Lower lobe of right lung (tissue), 2 donors: Measurements from ENCODE around the gene PCGF2. TPM values are rescaled to one million over a fixed set of nuclear protein-coding genes. Genes with fewer than 3 reads are reported as not detected.

Experiments used
- ATAC-seq, 2 donors: fragments of 200-7000 bp; cut with Tn5 transposase; one replicate each; pipeline ENCODE4 v1.9.1; 2020 to 2022; ENCODE audit warnings: mild to moderate bottlenecking in 2 of 2, moderate library complexity in 2 of 2
- DNase-seq: peaks from one replicate; pipeline ENCODE4 v3.0.0-alpha.2; 2020
- H3K27ac ChIP-seq: fragments of 200-600 bp; one replicate; pipeline ENCODE4 v1.8.0; 2022
- H3K27me3 ChIP-seq: fragments of 200-600 bp; one replicate; pipeline ENCODE4 v1.8.0; 2022; ENCODE audit warnings: low read depth
- H3K36me3 ChIP-seq: fragments of 200-600 bp; one replicate; pipeline ENCODE4 v1.8.0; 2022; ENCODE audit warnings: mild to moderate bottlenecking
- H3K4me1 ChIP-seq: fragments of 200-600 bp; one replicate; pipeline ENCODE4 v1.8.0; 2022
- H3K4me3 ChIP-seq: fragments of 200-600 bp; one replicate; pipeline ENCODE4 v1.8.0; 2022; ENCODE audit warnings: mild to moderate bottlenecking
- H3K9me3 ChIP-seq: fragments of 200-600 bp; one replicate; pipeline ENCODE4 v1.8.0; 2022
- intact Hi-C: fragments of 100-400 bp; cut with DNase I; formaldehyde crosslinking; loops from one replicate; pipeline ENCODE4 v1.11.0; 2022
- total RNA-seq: library from RNA; stranded (reverse); fragmentation: NEBNext Ultra II Directional; extraction: Animal tissue kit (Norgen Biotek cat#: 25700); gene quantifications from one replicate; pipeline ENCODE4 v1.2.1, GENCODE V29; 2021
- TF ChIP-seq, protein P1 (sequence below): fragments of 200-600 bp; IDR thresholded peaks from one replicate; pipeline ENCODE4 v1.8.0; 2022; ENCODE audit warnings: antibody characterized with exemption, mild to moderate bottlenecking
- donor health status: DM: no; HTN: yes; CAD: no; lungs with severe emphysema.

Gene PCGF2
- total RNA-seq, 1 donor from 2014 or later = 53.5 TPM

DNA sequence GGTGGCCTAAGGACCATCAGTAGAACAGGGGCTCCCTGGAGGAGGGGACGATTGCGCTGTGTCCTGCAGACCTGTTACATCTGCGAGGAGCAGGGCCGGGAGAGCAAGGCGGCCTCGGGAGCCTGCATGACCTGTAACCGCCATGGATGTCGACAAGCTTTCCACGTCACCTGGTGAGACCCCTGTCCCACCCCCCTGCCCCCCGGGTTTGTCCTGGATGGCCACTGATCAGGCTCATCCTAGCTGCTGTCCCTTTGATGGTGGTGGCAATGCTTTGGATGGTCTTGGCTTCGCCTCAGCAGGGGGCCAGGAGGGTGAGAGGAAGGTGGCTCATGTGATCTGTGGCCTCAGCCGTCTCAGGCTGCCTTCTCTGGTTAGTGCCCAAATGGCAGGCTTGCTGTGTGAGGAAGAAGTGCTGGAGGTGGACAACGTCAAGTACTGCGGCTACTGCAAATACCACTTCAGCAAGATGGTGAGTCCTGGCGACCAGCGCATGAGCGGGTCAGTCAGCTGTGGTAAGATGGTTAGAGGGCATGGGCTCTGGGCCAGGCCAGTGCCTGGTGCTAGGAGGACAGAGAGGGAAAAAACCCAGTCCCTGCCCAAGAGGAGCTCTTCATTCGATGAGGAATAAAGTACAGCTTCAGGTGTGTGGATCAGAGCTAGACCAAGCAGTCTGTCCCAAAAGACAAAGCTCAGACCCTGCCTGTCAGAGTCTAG, 38.9 kb downstream of the PCGF2 start:
- H3K27me3 ChIP-seq = no peaks in the 10 kb centered on the region
- H3K9me3 ChIP-seq = no peaks in the 10 kb centered on the region
- TF ChIP-seq, protein P1, sequence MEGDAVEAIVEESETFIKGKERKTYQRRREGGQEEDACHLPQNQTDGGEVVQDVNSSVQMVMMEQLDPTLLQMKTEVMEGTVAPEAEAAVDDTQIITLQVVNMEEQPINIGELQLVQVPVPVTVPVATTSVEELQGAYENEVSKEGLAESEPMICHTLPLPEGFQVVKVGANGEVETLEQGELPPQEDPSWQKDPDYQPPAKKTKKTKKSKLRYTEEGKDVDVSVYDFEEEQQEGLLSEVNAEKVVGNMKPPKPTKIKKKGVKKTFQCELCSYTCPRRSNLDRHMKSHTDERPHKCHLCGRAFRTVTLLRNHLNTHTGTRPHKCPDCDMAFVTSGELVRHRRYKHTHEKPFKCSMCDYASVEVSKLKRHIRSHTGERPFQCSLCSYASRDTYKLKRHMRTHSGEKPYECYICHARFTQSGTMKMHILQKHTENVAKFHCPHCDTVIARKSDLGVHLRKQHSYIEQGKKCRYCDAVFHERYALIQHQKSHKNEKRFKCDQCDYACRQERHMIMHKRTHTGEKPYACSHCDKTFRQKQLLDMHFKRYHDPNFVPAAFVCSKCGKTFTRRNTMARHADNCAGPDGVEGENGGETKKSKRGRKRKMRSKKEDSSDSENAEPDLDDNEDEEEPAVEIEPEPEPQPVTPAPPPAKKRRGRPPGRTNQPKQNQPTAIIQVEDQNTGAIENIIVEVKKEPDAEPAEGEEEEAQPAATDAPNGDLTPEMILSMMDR = no peak
- DNase-seq (no peak), ATAC-seq (no peak)
- H3K4me3 ChIP-seq = no peak overlapping the region
- peaks cover 32% of the 10 kb centered on the region for H3K4me1 ChIP-seq
- intact Hi-C loops = no loop called here
- no peak overlapping the region for H3K27ac ChIP-seq
- peaks cover 70% of the 10 kb centered on the region for H3K36me3 ChIP-seq

DNA sequence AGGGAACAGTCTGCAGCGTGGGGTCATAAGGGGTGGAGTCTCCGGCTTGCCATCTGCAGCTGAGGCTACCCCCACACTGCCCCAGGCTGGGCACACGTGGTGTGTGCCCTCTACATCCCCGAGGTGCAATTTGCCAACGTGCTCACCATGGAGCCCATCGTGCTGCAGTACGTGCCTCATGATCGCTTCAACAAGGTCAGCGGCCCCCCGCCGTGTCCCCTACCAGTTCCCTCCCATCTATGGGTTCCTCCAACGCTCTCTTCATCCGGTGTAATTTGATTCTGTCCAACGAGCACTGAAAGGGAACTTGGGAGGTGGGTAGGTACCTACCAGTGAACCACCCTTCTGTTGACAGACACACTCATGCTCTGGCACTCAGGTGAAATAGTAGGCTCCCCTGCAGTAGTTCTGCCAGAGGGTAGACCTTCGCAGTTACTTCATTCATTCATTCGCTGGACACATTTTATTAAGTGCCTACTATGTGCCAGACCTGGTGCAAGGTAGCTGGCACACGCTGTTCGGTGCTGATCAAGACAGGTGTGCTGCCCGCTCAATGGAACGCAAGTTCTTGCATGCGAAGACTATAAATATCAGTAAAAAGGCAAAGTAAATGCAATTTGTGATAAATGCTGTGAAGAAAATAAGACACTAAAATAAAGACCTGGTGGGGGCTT, 40.3 kb downstream of the PCGF2 start:
- ATAC-seq = no peak
- no peaks in the 10 kb centered on the region for H3K27me3 ChIP-seq
- TF ChIP-seq, protein P1 = no peak
- H3K36me3 ChIP-seq = peaks cover 55% of the 10 kb centered on the region
- no peak overlapping the region for H3K27ac ChIP-seq
- intact Hi-C loops = no loop called here
- H3K9me3 ChIP-seq = no peaks in the 10 kb centered on the region
- H3K4me1 ChIP-seq = peaks cover 39% of the 10 kb centered on the region
- no peak for DNase-seq
- no peak overlapping the region for H3K4me3 ChIP-seq

DNA sequence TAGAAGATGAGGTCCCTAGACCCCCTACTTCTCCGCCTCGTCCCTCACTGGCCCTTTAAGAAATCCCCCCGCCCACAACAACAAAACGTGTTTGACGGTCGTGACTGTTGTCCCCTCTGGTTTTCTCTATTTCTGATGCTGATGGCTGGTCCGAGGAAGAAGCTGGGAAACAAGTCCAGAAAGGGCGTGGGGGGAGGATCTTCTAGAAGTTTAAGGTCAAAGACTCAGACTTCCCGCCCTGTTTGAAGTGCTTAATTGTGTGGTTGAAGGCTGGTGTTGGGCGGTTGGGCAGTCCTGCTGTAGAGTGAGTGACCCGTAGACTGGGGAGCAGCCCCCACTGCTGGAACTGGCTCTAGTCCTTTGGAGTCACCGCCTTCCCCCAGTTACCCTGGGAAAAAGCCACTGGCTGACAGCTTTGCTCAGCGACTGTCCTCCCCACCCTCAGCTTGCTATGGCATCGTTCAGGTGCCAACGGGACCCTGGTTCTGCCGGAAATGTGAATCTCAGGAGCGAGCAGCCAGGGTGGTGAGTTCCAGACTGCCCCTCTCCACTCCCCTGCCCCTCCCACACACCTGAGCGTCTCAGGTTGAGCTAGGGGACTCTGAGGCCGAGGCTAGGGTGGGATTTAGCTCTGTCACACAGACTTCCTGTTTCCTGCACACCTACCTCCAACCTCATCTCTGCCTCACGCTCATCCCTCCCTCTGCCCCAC, 41.5 kb downstream of the PCGF2 start:
- DNase-seq (no peak), ATAC-seq (no peak)
- H3K27me3 ChIP-seq = no peaks in the 10 kb centered on the region
- H3K4me3 ChIP-seq = peak overlapping the region; percentile 71
- H3K27ac ChIP-seq = peak overlapping the region; percentile 76
- TF ChIP-seq, protein P1 = no peak
- intact Hi-C loops = no loop called here
- H3K9me3 ChIP-seq = no peaks in the 10 kb centered on the region
- H3K4me1 ChIP-seq = peaks cover 43% of the 10 kb centered on the region
- peaks cover 44% of the 10 kb centered on the region for H3K36me3 ChIP-seq

DNA sequence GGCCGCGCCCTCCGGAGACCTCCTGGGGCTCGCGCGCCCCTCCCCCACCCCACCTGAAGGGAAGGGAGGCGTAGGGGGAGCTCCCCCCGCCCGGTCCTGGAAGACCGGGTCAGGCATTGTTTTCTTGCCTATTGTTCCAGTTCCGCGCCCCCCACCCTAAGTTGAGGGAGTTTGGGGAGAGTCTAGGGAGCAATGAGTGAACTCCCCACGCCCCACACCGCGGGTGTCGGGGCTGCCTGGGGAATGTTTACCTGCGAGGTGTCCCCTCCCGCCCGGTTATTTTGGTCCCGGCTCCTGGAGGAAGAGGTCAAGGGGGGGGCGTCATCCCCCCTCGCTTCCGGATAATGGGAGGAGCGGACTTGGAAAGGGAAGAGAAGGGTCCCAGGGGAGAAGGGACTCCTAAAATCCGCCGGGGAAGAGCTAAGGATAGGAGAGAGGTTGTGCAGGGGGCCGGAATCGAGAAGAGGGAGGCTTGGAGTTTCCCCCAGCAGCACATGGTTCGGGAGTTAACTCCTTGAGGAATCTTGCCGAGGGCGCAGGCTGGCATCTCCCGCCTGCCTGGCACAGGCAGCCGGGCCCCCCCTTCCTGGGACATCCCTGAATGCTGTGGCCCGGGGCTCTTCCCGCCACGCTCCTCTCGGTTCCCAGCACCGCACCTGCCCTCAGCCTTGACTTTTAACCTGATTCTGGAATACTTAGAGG, 42.2 kb downstream of the PCGF2 start:
- H3K27me3 ChIP-seq = no peaks in the 10 kb centered on the region
- TF ChIP-seq, protein P1 = no peak
- peak overlapping the region; percentile 71 for H3K4me3 ChIP-seq
- H3K9me3 ChIP-seq = no peaks in the 10 kb centered on the region
- H3K4me1 ChIP-seq = peaks cover 50% of the 10 kb centered on the region
- H3K27ac ChIP-seq = peak overlapping the region; percentile 76
- intact Hi-C loops = no loop called here
- DNase-seq = peak; percentile 68
- ATAC-seq = no peak
- peaks cover 36% of the 10 kb centered on the region for H3K36me3 ChIP-seq

DNA sequence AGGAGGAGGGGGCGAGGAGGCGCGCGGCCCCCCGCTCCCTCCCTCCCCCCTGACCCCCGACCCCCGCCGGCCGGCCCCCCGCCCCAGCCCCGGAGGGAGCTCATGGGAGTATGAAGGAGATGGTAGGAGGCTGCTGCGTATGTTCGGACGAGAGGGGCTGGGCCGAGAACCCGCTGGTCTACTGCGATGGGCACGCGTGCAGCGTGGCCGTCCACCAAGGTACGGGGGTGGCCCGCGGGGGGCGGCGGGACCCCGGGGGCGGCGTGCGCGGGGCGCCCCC, 42.7 kb downstream of the PCGF2 start:
- Histone ChIP-seq H3K9me3 (no peaks in the 10 kb centered on the region), H3K36me3 (peaks cover 32% of the 10 kb centered on the region), H3K27me3 (no peaks in the 10 kb centered on the region), H3K4me1 (peaks cover 49% of the 10 kb centered on the region), H3K4me3 (peak overlapping the region; percentile 71), H3K27ac (peak overlapping the region; percentile 76)
- DNase-seq (peak; percentile 60), ATAC-seq (no peak)
- intact Hi-C loops = no loop called here
- TF ChIP-seq, protein P1 = no peak
